ENCODE results near the gene SHC4.

The SHC4 gene

GRCh38 chr15:48962662-48963523, 826 bp downstream of the SHC4 start:
- Histone ChIP-seq H3K4me3 (ENCODE audit: insufficient read depth, low read length, poor library complexity, severe bottlenecking) (no peak overlapping the region), H3K9me3 (ENCODE audit: insufficient read depth, low read length) (no peaks in the 10 kb centered on the region), H3K9ac (ENCODE audit: low read length) (no peak overlapping the region), H3K9me2 (replicated peaks; ENCODE audit: insufficient read depth, low read length) (no peaks in the 10 kb centered on the region), H3F3A (ENCODE audit: insufficient read depth) (no peaks in the 10 kb centered on the region), H2AFZ (ENCODE audit: low read depth, low read length, severe bottlenecking) (no peak overlapping the region), H3K4me2 (ENCODE audit: low read depth, low read length, poor library complexity, severe bottlenecking) (no peak overlapping the region), H3K27me3 (ENCODE audit: low read length) (no peaks in the 10 kb centered on the region), H3K79me2 (ENCODE audit: insufficient read depth, low read length) (no peaks in the 10 kb centered on the region), H3K36me3 (ENCODE audit: low read length) (no peaks in the 10 kb centered on the region), H4K20me1 (ENCODE audit: low read depth, low read length) (no peaks in the 10 kb centered on the region), H3K27ac (ENCODE audit: low read depth, low read length) (no peak overlapping the region)
- TF ChIP-seq EZH2phosphoT487 (conservative IDR thresholded peaks at IDR 0.05; ENCODE audit: low read length): no peak
- TF ChIP-seq, protein P1, sequence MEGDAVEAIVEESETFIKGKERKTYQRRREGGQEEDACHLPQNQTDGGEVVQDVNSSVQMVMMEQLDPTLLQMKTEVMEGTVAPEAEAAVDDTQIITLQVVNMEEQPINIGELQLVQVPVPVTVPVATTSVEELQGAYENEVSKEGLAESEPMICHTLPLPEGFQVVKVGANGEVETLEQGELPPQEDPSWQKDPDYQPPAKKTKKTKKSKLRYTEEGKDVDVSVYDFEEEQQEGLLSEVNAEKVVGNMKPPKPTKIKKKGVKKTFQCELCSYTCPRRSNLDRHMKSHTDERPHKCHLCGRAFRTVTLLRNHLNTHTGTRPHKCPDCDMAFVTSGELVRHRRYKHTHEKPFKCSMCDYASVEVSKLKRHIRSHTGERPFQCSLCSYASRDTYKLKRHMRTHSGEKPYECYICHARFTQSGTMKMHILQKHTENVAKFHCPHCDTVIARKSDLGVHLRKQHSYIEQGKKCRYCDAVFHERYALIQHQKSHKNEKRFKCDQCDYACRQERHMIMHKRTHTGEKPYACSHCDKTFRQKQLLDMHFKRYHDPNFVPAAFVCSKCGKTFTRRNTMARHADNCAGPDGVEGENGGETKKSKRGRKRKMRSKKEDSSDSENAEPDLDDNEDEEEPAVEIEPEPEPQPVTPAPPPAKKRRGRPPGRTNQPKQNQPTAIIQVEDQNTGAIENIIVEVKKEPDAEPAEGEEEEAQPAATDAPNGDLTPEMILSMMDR (IDR thresholded peaks at IDR 0.05; ENCODE audit: insufficient read depth, low read length, poor library complexity, severe bottlenecking): no peak

DNA sequence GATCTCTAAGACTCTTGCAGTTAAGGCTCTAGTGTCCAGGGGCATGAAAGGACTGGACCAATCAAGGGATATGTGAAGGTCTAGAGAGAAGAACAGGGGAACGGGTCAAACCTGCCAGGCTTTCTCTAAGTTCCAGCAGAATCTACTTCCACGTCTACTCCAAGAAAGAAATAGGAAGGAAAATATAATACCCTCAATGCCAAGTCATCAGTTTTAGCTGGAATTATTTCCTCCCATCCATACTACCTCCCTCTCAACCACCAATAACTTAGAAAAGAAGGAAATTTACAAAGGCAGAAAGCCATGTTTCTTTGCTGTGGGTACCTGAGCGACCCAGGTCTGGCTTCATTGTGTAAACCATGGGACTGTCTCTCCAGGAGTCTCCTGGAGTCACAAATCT, 7.8 kb downstream of the SHC4 start:
- H3F3A ChIP-seq (ENCODE audit: insufficient read depth): no peaks in the 10 kb centered on the region
- no peaks in the 10 kb centered on the region for H4K20me1 ChIP-seq (ENCODE audit: low read depth, low read length)
- no peak overlapping the region for H2AFZ ChIP-seq (ENCODE audit: low read depth, low read length, severe bottlenecking)
- no peak overlapping the region for H3K27ac ChIP-seq (ENCODE audit: low read depth, low read length)
- no peaks in the 10 kb centered on the region for H3K27me3 ChIP-seq (ENCODE audit: low read length)
- no peaks in the 10 kb centered on the region for H3K36me3 ChIP-seq (ENCODE audit: low read length)
- no peak overlapping the region for H3K9ac ChIP-seq (ENCODE audit: low read length)
- H3K9me2 ChIP-seq (replicated peaks; ENCODE audit: insufficient read depth, low read length): no peaks in the 10 kb centered on the region
- H3K4me3 ChIP-seq (ENCODE audit: insufficient read depth, low read length, poor library complexity, severe bottlenecking): no peak overlapping the region
- H3K79me2 ChIP-seq (ENCODE audit: insufficient read depth, low read length): no peaks in the 10 kb centered on the region
- TF ChIP-seq, protein P1 (IDR thresholded peaks at IDR 0.05; ENCODE audit: insufficient read depth, low read length, poor library complexity, severe bottlenecking): no peak
- no peak for TF ChIP-seq EZH2phosphoT487 (conservative IDR thresholded peaks at IDR 0.05; ENCODE audit: low read length)
- no peaks in the 10 kb centered on the region for H3K9me3 ChIP-seq (ENCODE audit: insufficient read depth, low read length)
- no peak overlapping the region for H3K4me2 ChIP-seq (ENCODE audit: low read depth, low read length, poor library complexity, severe bottlenecking)

DNA sequence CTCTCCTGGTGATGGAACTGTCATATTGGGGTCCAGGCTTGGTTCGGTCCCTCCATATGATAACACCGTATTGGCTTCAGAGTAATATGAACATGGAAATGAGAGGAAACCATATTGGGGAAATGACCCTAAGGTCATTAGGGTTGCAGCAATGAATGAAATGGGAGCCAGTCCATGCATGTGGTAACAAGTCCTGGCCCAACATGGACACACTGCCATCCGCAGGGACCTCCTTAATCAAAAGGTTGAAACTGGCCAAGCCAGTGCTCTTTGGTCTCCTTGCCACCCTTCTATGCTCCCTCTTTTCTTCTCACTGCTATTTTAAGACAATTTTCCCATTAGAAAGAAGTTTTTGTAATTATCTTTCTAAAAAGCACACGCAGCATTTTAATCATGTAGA, 8.3 kb downstream of the SHC4 start:
- Histone ChIP-seq H2AFZ (ENCODE audit: low read depth, low read length, severe bottlenecking) (no peak overlapping the region), H3K4me3 (ENCODE audit: insufficient read depth, low read length, poor library complexity, severe bottlenecking) (no peak overlapping the region)
- TF ChIP-seq EZH2phosphoT487 (conservative IDR thresholded peaks at IDR 0.05; ENCODE audit: low read length): no peak
- TF ChIP-seq, protein P1 (IDR thresholded peaks at IDR 0.05; ENCODE audit: insufficient read depth, low read length, poor library complexity, severe bottlenecking): no peak

More for the DNA sequence above, 8.3 kb downstream of the SHC4 start:
- Histone ChIP-seq H3K79me2 (ENCODE audit: insufficient read depth, low read length) (no peaks in the 10 kb centered on the region), H3K9me3 (ENCODE audit: insufficient read depth, low read length) (no peaks in the 10 kb centered on the region), H4K20me1 (ENCODE audit: low read depth, low read length) (no peaks in the 10 kb centered on the region), H3K27ac (ENCODE audit: low read depth, low read length) (no peak overlapping the region), H3K9me2 (replicated peaks; ENCODE audit: insufficient read depth, low read length) (no peaks in the 10 kb centered on the region), H3F3A (ENCODE audit: insufficient read depth) (no peaks in the 10 kb centered on the region), H3K4me2 (ENCODE audit: low read depth, low read length, poor library complexity, severe bottlenecking) (no peak overlapping the region), H3K27me3 (ENCODE audit: low read length) (no peaks in the 10 kb centered on the region), H3K36me3 (ENCODE audit: low read length) (no peaks in the 10 kb centered on the region), H3K9ac (ENCODE audit: low read length) (no peak overlapping the region)

Data from SU-DHL-6 (cell line).